Measurements from ENCODE around the gene RAD51B.

RAD51B gene

GRCh38 chr14:68637106-68638021, 817.8 kb downstream of the RAD51B start:
- DNase-seq (ENCODE audit: low spot score), result peak; percentile 40

GRCh38 chr14:68638141-68638999, 818.8 kb downstream of the RAD51B start:
- DNase-seq (ENCODE audit: low spot score), result no peak

GRCh38 chr14:68639000-68639757, 819.6 kb downstream of the RAD51B start:
- no peak for DNase-seq (ENCODE audit: low spot score)

GRCh38 chr14:68639758-68640574, 820.4 kb downstream of the RAD51B start:
- DNase-seq (ENCODE audit: low spot score), result no peak

GRCh38 chr14:68643673-68644072, 824.1 kb downstream of the RAD51B start:
- DNase-seq (ENCODE audit: low spot score), result no peak

GRCh38 chr14:68644101-68644500, 824.5 kb downstream of the RAD51B start:
- DNase-seq (ENCODE audit: low spot score), result no peak

- no peak for DNase-seq (ENCODE audit: low spot score)
These were observed 825.8 kb downstream of the RAD51B start for GRCh38 chr14:68645371-68645770.

- no peak for DNase-seq (ENCODE audit: low spot score)
These were observed 830.1 kb downstream of the RAD51B start for GRCh38 chr14:68649476-68650189.

- no peak for DNase-seq (ENCODE audit: low spot score)
These were observed 830.9 kb downstream of the RAD51B start for GRCh38 chr14:68650404-68650994.

GRCh38 chr14:68651075-68651474, 831.5 kb downstream of the RAD51B start:
- DNase-seq (ENCODE audit: low spot score), result no peak

- DNase-seq (ENCODE audit: low spot score), result no peak
These were observed 832.3 kb downstream of the RAD51B start for GRCh38 chr14:68651652-68652432.

GRCh38 chr14:68652433-68652690, 832.8 kb downstream of the RAD51B start:
- no peak for DNase-seq (ENCODE audit: low spot score)

GRCh38 chr14:68653108-68653507, 833.5 kb downstream of the RAD51B start:
- no peak for DNase-seq (ENCODE audit: low spot score)

- no peak for DNase-seq (ENCODE audit: low spot score)
These were observed 834.2 kb downstream of the RAD51B start for GRCh38 chr14:68653804-68654203.

GRCh38 chr14:68654471-68654941, 834.9 kb downstream of the RAD51B start:
- no peak for DNase-seq (ENCODE audit: low spot score)

GRCh38 chr14:68655021-68655831, 835.6 kb downstream of the RAD51B start:
- DNase-seq (ENCODE audit: low spot score), result peak; percentile 63

GRCh38 chr14:68655911-68656316, 836.3 kb downstream of the RAD51B start:
- DNase-seq (ENCODE audit: low spot score), result no peak

- no peak for DNase-seq (ENCODE audit: low spot score)
These were observed 836.9 kb downstream of the RAD51B start for GRCh38 chr14:68656452-68656851.

Measured in COLO829 (cell line).